ENCODE results near the gene ARHGEF11. TPM values are rescaled to one million over a fixed set of nuclear protein-coding genes. Genes with fewer than 3 reads are reported as not detected.

ARHGEF11 gene
- total and polyA plus RNA-seq, 2 of the 4 experiments (the other 2 are of a cell fraction) = 16.8 to 17.2 TPM

- peak overlapping the region; percentile 96 for H3K23ac ChIP-seq (ENCODE audit: low read depth, low read length)
- H3K18ac ChIP-seq (ENCODE audit: low read depth, low read length) = peak overlapping the region; percentile 73
- peak; percentile 67 for DNase-seq
- peak overlapping the region; percentile 98 for H3K14ac ChIP-seq (replicated peaks; ENCODE audit: low read depth, low read length)
- in situ Hi-C loops (cut with MboI; ENCODE audit: low sequenced_read_pairs) (no loop called here), dilution Hi-C loops (cut with HindIII; ENCODE audit: low sequenced_read_pairs, unreplicated experiment) (no loop called here), intact Hi-C loops (cut with micrococcal nuclease) (no loop called here)
- peak overlapping the region; percentile 96 for H3K4ac ChIP-seq (ENCODE audit: low read depth, low read length)
- peak overlapping the region; percentile 98 for H2AK9ac ChIP-seq (replicated peaks; ENCODE audit: low read depth, low read length, poor library complexity)
- WGBS, 2 experiments (ENCODE audit: extremely low coverage in 2 of 2, insufficient read length in 1 of 2) = 60% methylated on average over 7 of the region's 14 CpGs; no CpG with 5 or more reads in 1 of the 2 experiments
- peak overlapping the region; percentile 84 for H2BK15ac ChIP-seq (ENCODE audit: low read depth, low read length)
- peak overlapping the region; percentile 62 for H3K9ac ChIP-seq (ENCODE audit: low read depth, low read length)
- peak overlapping the region; percentile 95 for H2BK120ac ChIP-seq (ENCODE audit: low read depth, low read length)
- H3K9me1 ChIP-seq (ENCODE audit: insufficient read depth, low read length) = peaks cover 29% of the 10 kb centered on the region
- peak overlapping the region; percentile 77 for H3K27ac ChIP-seq (ENCODE audit: insufficient read depth, low read length)
- CTCF ChIA-PET = interaction anchor here (0.9 to 1.0 kb wide), 2 partner anchors 23 to 31 kb away, joined by 3 read pairs; no protein-coding TSS in a partner anchor
- no peaks in the 10 kb centered on the region for H3K36me3 ChIP-seq (ENCODE audit: control insufficient read depth, insufficient read depth, low read length)
- ATAC-seq (ENCODE audit: low read depth) = peak; percentile 22
- peak overlapping the region; percentile 96 for H3K56ac ChIP-seq (ENCODE audit: extremely low read depth, insufficient read depth, low read length)
- H3K4me2 ChIP-seq (ENCODE audit: low read depth, low read length) = peak overlapping the region; percentile 56
- peak overlapping the region; percentile 64 for H2AFZ ChIP-seq (replicated peaks; ENCODE audit: low read length, poor library complexity)
- peak overlapping the region; percentile 92 for H2BK5ac ChIP-seq (ENCODE audit: low read depth, low read length, poor library complexity, severe bottlenecking)
- peak overlapping the region; percentile 74 for H4K91ac ChIP-seq (ENCODE audit: insufficient read depth, low read depth, low read length)
- no peaks in the 10 kb centered on the region for H3K27me3 ChIP-seq (ENCODE audit: control insufficient read depth, insufficient read depth, low read length)
- H4K20me1 ChIP-seq (ENCODE audit: insufficient read depth, low read length) = peaks cover 2% of the 10 kb centered on the region; the same call in 1 of the 2 replicates
- H3K4me3 ChIP-seq (ENCODE audit: insufficient read depth, low read depth, low read length) = no peak overlapping the region
- peak overlapping the region; percentile 99 for H2AK5ac ChIP-seq (ENCODE audit: low read depth, low read length)
- POLR2A ChIA-PET (ENCODE audit: unreplicated experiment) = no interaction called here
- peaks cover 27 to 86% of the 10 kb centered on the region in 2 experiments for H3K79me1 ChIP-seq (ENCODE audit: low read depth in 1 of 2, low read length in 2 of 2)
- H4K5ac ChIP-seq (ENCODE audit: low read depth, low read length) = peak overlapping the region; percentile 92
- H4K8ac ChIP-seq (ENCODE audit: low read depth in 2 of 2, low read length in 2 of 2) = peak overlapping the region; percentile 76 to 96
- TF ChIP-seq CTCF (conservative IDR thresholded peaks at IDR 0.05; ENCODE audit: low read depth, low read length) = no peak
- TF ChIP-seq FOS (IDR thresholded peaks at IDR 0.05; ENCODE audit: low read depth, low read length) = 0 out of 2 replicates have a peak, but pooled peaks have one; percentile 34
- BruUV-seq (replicated peaks) = no TSS peak
- H3K9me3 ChIP-seq (ENCODE audit: control insufficient read depth, insufficient read depth, low read length) = no peaks in the 10 kb centered on the region
- H3K4me1 ChIP-seq (ENCODE audit: control insufficient read depth, insufficient read depth, low read length) = peaks cover 45% of the 10 kb centered on the region
- peak overlapping the region; percentile 90 for H2BK20ac ChIP-seq (ENCODE audit: low read depth, low read length)
Measured at GRCh38 chr1:156897078-156897825, 148.3 kb downstream of the ARHGEF11 start.

Data from IMR-90 (cell line).